Uterus (tissue), 4 donors: ENCODE measurements around the gene PTPMT1. TPM values are rescaled to one million over a fixed set of nuclear protein-coding genes. Genes with fewer than 3 reads are reported as not detected.

Experiments used
- DNase-seq, 2 donors: peaks; one replicate each; pipeline ENCODE4 v3.0.0-alpha.2; 2019 to 2020
- H3K27ac ChIP-seq, 2 donors: fragments of 200-600 bp; sonication (generic); 1 replicate in 1 of 2; 2 replicates in 1 of 2; pipeline ENCODE4 v1.5.1; 2016 to 2018
- H3K27me3 ChIP-seq, 2 donors: fragments of 200-600 bp; sonication (generic); one replicate each; pipeline ENCODE4 v1.5.1; 2018 to 2019; ENCODE audit warnings: control low read depth in 1 of 2
- H3K36me3 ChIP-seq, 2 donors: fragments of 200-600 bp; sonication (generic); one replicate each; pipeline ENCODE4 v1.5.1; 2019; ENCODE audit warnings: control low read depth in 1 of 2
- H3K4me1 ChIP-seq, 2 donors: fragments of 200-600 bp; sonication (generic); one replicate each; pipeline ENCODE4 v1.5.1; 2018 to 2019; ENCODE audit warnings: control low read depth in 1 of 2
- H3K4me3 ChIP-seq, 2 donors: fragments of 200-600 bp; sonication (generic); 1 replicate in 1 of 2; 2 replicates in 1 of 2; pipeline ENCODE4 v1.5.1; 2018 to 2019; ENCODE audit warnings: mild to moderate bottlenecking in 1 of 2
- H3K9me3 ChIP-seq, 2 donors: fragments of 200-600 bp; sonication (generic); one replicate each; pipeline ENCODE4 v1.5.1; 2019; ENCODE audit warnings: control low read depth in 1 of 2
- CTCF ChIP-seq, 4 experiments: fragments of 200-600 bp in 2 of 4; fragments of 450-650 bp in 2 of 4; sonication (generic) in 2 of 4; IDR thresholded peaks; one replicate each; pipeline ENCODE4 v1.5.1; 2016 to 2019; ENCODE audit warnings: antibody characterized with exemption in 4 of 4, mild to moderate bottlenecking in 2 of 4, moderate library complexity in 1 of 4
- POLR2A ChIP-seq, 2 donors: fragments of 450-650 bp; IDR thresholded peaks; one replicate each; pipeline ENCODE4 v1.6.1; 2016; ENCODE audit warnings: antibody characterized with exemption in 2 of 2, mild to moderate bottlenecking in 1 of 2, moderate library complexity in 1 of 2
- intact Hi-C: fragments of 100-400 bp; cut with DNase I; formaldehyde crosslinking; loops from one replicate; pipeline ENCODE4 v1.15.1; 2023; ENCODE audit warnings: low total_unique reads
- small RNA-seq: library from RNA; depleted of rRNA; stranded (forward); fragments of <200 nt; gene quantifications from one replicate; pipeline ENCODE3, GENCODE V24; 2016
- total RNA-seq, 4 donors: library from RNA; depleted of rRNA in 3 of 4; stranded (reverse); fragments of >200 nt in 3 of 4; gene quantifications; one replicate each; pipeline versions ENCODE4 v1.1.0 to v1.2.4, GENCODE V29; 2014 to 2023
- donor health status: DM: yes; HTN: yes; CAD: no.

The PTPMT1 gene
- total RNA-seq, 4 donors from 2014 or later, result 28.5 to 74.4 (median 48.7) TPM

GRCh38 chr11:47617417-47617809, 52.0 kb downstream of the PTPMT1 start:
- intact Hi-C loops, result no loop called here
- Histone ChIP-seq H3K27me3 (no peaks in the 10 kb centered on the region), H3K4me3 (no peak overlapping the region), H3K36me3 (no peaks in the 10 kb centered on the region), H3K4me1 (no peaks in the 10 kb centered on the region), H3K27ac (no peak overlapping the region), H3K9me3 (no peaks in the 10 kb centered on the region)
- no peak for DNase-seq
- TF ChIP-seq CTCF (IDR thresholded peaks at IDR 0.05), result no peak
- TF ChIP-seq POLR2A (IDR thresholded peaks at IDR 0.05), result no peak

- no peak for TF ChIP-seq POLR2A (IDR thresholded peaks at IDR 0.05)
- no peak for TF ChIP-seq CTCF (IDR thresholded peaks at IDR 0.05)
- H3K9me3 ChIP-seq, result no peaks in the 10 kb centered on the region
- DNase-seq, result no peak
- H3K36me3 ChIP-seq, result no peaks in the 10 kb centered on the region
- H3K4me3 ChIP-seq, result no peak overlapping the region
- H3K27ac ChIP-seq, result no peak overlapping the region
- no peaks in the 10 kb centered on the region for H3K27me3 ChIP-seq
- intact Hi-C loops, result no loop called here
- H3K4me1 ChIP-seq, result no peaks in the 10 kb centered on the region
Observed at GRCh38 chr11:47620836-47621378, 55.5 kb downstream of the PTPMT1 start.

Small RNA genes lying within 50 kb of the gene (small RNA-seq; reads per million reads assigned to genes)
- not detected for gene RN7SL652P
- gene RNU5E-10P, result not detected

Other genes with a start within 250 kb of the PTPMT1 start
- gene MYBPC3, start 212.9 kb upstream of the PTPMT1 start, total RNA-seq, result under 1 TPM in 2 of 4 donors, not detected in 2; 0.09 to 0.14 TPM
- gene SPI1, start 187.1 kb upstream of the PTPMT1 start, total RNA-seq, result 1 to 10 TPM; 4.9 to 9.7 (median 7.6) TPM
- 10 to 100 TPM; 30.9 to 79.2 (median 64.2) TPM for gene SLC39A13, start 157.0 kb upstream of the PTPMT1 start, total RNA-seq
- 100 to 1,000 TPM in 1 of 4 donors, 10 to 100 TPM in 3; 43.8 to 161 (median 96.2) TPM for gene PSMC3, start 139.2 kb upstream of the PTPMT1 start, total RNA-seq
- gene RAPSN, start 116.5 kb upstream of the PTPMT1 start, total RNA-seq, result under 1 TPM in 1 of 4 donors, not detected in 3; 0.41 TPM
- 100 to 1,000 TPM in 3 of 4 donors, 10 to 100 TPM in 1; 51.2 to 138 (median 121) TPM for gene CELF1, start 12.5 kb upstream of the PTPMT1 start, total RNA-seq
- gene KBTBD4, start 13.4 kb downstream of the PTPMT1 start, total RNA-seq, result 10 to 100 TPM in 3 of 4 donors, 1 to 10 TPM in 1; 9.7 to 36.3 (median 18.5) TPM
- gene NDUFS3, start 13.5 kb downstream of the PTPMT1 start, total RNA-seq, result 10 to 100 TPM; 59.2 to 67.6 (median 62.5) TPM
- gene FAM180B, start 21.1 kb downstream of the PTPMT1 start, total RNA-seq, result under 1 TPM in 2 of 4 donors, not detected in 2; 0.21 to 0.30 TPM
- 10 to 100 TPM in 3 of 4 donors, 1 to 10 TPM in 1; 5.0 to 15.4 (median 14.8) TPM for gene C1QTNF4, start 28.8 kb downstream of the PTPMT1 start, total RNA-seq
- 10 to 100 TPM; 24.8 to 65.6 (median 49.5) TPM for gene MTCH2, start 77.0 kb downstream of the PTPMT1 start, total RNA-seq
- gene AGBL2, start 149.8 kb downstream of the PTPMT1 start, total RNA-seq, result 10 to 100 TPM in 1 of 4 donors, 1 to 10 TPM in 3; 1.3 to 45.6 (median 2.6) TPM
- 100 to 1,000 TPM; 147 to 442 (median 202) TPM for gene FNBP4, start 201.7 kb downstream of the PTPMT1 start, total RNA-seq